WI38 (cell line): Measurements from ENCODE around the gene CACNA1B.
"Not testable (repeated sequence)": the region's sequence is repeated elsewhere in the genome, so short reads cannot be mapped to it uniquely, and the experiment has no call there.

Experiments
- H3K4me3 ChIP-seq: 2 replicates; pipeline ENCODE4 v1.5.1; 2011; ENCODE audit warnings: low read depth, mild to moderate bottlenecking, control low read depth, low read length
- TF ChIP-seq, protein P1 (sequence below): IDR thresholded peaks from 2 replicates; pipeline ENCODE4 v1.5.1; 2012; ENCODE audit warnings: low read depth, mild to moderate bottlenecking, control low read depth, low read length

The CACNA1B gene

GRCh38 chr9:138122201-138122600 is 244.6 kb downstream of the CACNA1B start:
- H3K4me3 ChIP-seq, result no peak overlapping the region
- TF ChIP-seq, protein P1, sequence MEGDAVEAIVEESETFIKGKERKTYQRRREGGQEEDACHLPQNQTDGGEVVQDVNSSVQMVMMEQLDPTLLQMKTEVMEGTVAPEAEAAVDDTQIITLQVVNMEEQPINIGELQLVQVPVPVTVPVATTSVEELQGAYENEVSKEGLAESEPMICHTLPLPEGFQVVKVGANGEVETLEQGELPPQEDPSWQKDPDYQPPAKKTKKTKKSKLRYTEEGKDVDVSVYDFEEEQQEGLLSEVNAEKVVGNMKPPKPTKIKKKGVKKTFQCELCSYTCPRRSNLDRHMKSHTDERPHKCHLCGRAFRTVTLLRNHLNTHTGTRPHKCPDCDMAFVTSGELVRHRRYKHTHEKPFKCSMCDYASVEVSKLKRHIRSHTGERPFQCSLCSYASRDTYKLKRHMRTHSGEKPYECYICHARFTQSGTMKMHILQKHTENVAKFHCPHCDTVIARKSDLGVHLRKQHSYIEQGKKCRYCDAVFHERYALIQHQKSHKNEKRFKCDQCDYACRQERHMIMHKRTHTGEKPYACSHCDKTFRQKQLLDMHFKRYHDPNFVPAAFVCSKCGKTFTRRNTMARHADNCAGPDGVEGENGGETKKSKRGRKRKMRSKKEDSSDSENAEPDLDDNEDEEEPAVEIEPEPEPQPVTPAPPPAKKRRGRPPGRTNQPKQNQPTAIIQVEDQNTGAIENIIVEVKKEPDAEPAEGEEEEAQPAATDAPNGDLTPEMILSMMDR, result no peak

DNA sequence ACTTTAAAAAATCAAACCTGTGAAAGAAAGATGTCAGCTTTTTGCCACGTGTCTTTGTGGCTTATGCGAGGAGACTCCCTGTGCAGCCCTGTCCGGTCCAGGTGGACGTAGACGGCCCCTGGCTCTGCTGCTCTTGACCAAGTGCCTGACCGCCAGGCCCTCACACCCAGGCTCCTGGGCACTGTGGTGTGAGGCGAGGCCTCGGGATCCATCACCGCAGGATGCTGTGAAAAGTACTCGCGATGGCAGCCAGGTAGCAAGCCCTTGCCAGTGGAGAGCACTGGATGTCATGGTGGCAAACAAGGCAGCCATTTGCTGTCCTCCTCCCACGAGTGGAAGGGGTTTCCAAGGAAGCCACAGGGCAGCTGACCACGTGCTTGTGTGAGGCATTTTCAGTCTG is 245.1 kb downstream of the CACNA1B start:
- H3K4me3 ChIP-seq, result no peak overlapping the region
- TF ChIP-seq, protein P1, result no peak

DNA sequence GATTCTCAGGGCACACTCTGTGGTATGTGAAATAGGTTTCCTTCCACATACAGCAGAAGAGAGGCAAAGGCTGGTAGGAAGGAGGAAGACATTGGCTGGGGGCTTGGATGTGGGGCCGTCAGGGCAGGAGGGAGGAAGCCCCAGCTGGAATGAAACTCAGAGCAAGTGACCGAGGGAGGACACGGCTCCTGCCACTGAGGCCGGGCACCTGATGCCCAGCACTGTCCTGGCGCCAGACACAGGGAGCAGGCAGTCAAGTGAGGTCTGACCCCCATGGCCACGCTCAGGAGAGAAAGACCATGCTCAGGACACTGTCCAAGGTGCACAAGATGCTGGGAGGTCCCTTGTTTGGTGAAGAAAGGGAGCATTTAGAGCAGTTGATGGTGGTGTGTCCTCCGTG is 245.5 kb downstream of the CACNA1B start:
- TF ChIP-seq, protein P1, result no peak
- H3K4me3 ChIP-seq, result no peak overlapping the region

DNA sequence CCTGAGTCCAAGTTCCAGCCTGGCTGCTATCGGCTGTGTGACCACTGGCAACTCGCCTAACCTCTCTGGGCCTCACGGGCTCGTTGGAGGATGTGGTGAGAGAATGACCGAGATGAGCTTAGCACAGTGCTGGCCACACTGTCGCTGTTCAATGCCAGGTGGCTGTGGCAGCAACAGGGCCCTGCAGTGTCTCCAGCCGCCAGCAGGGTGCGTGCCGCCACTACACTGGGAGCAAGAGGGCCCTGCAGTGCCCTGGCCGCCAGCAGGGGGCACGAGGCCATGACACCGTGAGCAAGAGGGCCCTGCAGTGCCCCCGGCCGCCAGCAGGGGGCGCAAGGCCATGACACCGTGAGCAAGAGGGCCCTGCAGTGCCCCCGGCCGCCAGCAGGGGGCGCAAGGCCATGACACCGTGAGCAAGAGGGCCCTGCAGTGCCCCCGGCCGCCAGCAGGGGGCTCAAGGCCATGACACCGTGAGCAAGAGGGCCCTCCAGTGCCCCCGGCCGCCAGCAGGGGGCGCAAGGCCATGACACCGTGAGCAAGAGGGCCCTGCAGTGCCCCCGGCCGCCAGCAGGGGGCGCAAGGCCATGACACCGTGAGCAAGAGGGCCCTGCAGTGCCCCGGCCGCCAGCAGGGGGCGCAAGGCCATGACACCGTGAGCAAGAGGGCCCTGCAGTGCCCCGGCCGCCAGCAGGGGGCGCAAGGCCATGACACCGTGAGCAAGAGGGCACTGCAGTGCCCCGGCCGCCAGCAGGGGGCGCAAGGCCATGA is 248.7 kb downstream of the CACNA1B start:
- not testable (repeated sequence) for H3K4me3 ChIP-seq

- H3K4me3 ChIP-seq, result not testable (repeated sequence)
Measured at GRCh38 chr9:138126858-138127584, 249.4 kb downstream of the CACNA1B start.

- H3K4me3 ChIP-seq, result not testable (repeated sequence)
Measured at GRCh38 chr9:138128027-138128426, 250.4 kb downstream of the CACNA1B start.

DNA sequence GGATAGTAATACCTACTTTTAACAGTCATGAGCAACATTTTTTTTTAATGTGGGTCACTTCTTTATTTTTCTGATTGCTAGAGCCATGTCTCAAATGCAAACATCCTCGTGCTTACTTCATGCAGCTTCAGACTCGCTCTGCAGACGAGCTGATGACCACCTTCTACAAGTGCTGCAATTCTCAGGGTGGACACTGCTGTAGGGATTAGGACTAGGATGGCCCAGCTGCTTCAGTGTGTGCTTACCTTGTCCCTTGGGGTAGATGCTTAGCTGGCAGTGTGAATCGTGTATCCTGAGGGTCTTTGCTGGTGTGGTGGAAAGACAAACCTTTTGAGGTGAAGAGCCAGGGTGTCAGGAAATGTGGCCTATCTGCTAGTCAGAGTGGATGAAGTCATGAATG is 251.7 kb downstream of the CACNA1B start:
- H3K4me3 ChIP-seq, result not testable (repeated sequence)

GRCh38 chr9:138132946-138133705 is 255.5 kb downstream of the CACNA1B start:
- H3K4me3 ChIP-seq, result not testable (repeated sequence)

GRCh38 chr9:138134581-138134980 is 257.0 kb downstream of the CACNA1B start:
- not testable (repeated sequence) for H3K4me3 ChIP-seq

DNA sequence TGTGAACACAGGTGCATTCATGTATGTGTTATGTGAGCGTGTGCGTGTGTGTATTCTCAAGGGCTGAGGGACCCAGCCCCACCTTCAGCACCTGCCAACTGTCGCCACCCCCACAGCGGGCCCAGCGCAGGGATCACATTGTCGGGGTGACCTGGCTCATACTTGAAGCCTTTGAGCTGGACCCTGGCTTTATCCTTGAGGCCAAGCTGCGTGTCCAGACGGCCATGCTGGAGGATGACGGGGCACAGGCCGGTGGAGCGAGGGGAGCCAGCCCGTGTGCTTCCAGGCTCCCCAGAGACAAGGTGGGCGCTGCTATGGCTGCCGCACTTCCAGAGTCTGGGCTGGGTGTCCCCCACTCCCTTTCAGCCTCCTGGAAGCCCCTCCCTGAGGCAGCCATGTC is 261.5 kb downstream of the CACNA1B start:
- not testable (repeated sequence) for H3K4me3 ChIP-seq

GRCh38 chr9:138140980-138141379 is 263.4 kb downstream of the CACNA1B start:
- not testable (repeated sequence) for H3K4me3 ChIP-seq

- H3K4me3 ChIP-seq, result not testable (repeated sequence)
Measured at GRCh38 chr9:138142528-138143244, 265.1 kb downstream of the CACNA1B start.

- H3K4me3 ChIP-seq, result not testable (repeated sequence)
Measured at GRCh38 chr9:138143491-138143890, 265.9 kb downstream of the CACNA1B start.

DNA sequence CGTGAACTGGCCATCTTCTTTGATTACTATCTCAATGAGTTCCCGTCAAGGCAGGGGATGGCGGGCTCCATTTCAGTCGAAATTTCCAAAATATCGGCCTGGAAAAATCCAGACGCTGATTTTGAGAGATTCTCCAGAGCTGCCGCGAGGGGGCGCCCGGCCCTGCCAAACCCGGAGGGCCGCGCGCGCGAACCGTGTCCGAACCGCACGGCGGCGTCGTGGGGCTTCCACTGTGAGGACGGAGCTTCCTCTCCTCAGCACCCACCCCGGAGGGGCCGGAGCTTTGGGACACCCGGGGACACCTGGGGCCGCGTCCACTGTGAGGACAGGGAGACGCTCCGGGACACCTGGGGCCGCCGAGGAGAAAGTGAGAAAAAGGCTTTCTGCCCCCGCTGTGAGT is 270.0 kb downstream of the CACNA1B start:
- H3K4me3 ChIP-seq, result not testable (repeated sequence)

GRCh38 chr9:138149672-138150656 is 272.4 kb downstream of the CACNA1B start:
- H3K4me3 ChIP-seq, result 0 out of 2 replicates have a peak overlapping the region, but pooled peaks have one; percentile 8
